H1 (cell line): ENCODE data around the gene DHDH. TPM values are rescaled to one million over a fixed set of nuclear protein-coding genes. Genes with fewer than 3 reads are reported as not detected.

Source experiments
- EGR1 ChIP-seq: IDR thresholded peaks from 2 replicates; pipeline ENCODE4 v1.6.1; 2011; ENCODE audit warnings: low read depth, low read length, borderline replicate concordance
- EZH2 ChIP-seq: fragments of 200-600 bp; sonication (generic); IDR thresholded peaks from 2 replicates; pipeline ENCODE4 v1.7.1; 2012; ENCODE audit warnings: low read depth, mild to moderate bottlenecking, moderate library complexity, low read length, inconsistent platforms; ENCODE audit not compliant: severe bottlenecking
- HDAC2 ChIP-seq, 2 experiments: fragments of 300-600 bp in 1 of 2; sonication (generic) in 1 of 2; IDR thresholded peaks; 2 replicates each; pipeline ENCODE4 v1.6.1; 2011 to 2012; ENCODE audit warnings: low read depth in 2 of 2, low read length in 2 of 2, mild to moderate bottlenecking in 2 of 2, moderate library complexity in 2 of 2, borderline replicate concordance in 1 of 2, inconsistent platforms in 1 of 2
- POLR2A ChIP-seq, 2 experiments: IDR thresholded peaks; 1 replicate in 1 of 2; 2 replicates in 1 of 2; pipeline ENCODE4 v1.6.1; 2011; ENCODE audit warnings: low read depth in 2 of 2, low read length in 2 of 2, mild to moderate bottlenecking in 2 of 2; ENCODE audit errors: control extremely low read depth in 1 of 2
- RBBP5 ChIP-seq: IDR thresholded peaks from 2 replicates; pipeline ENCODE4 v1.7.1; 2012; ENCODE audit warnings: low read depth, mild to moderate bottlenecking, inconsistent platforms, low read length, moderate library complexity, borderline replicate concordance
- polyA plus RNA-seq, 7 experiments: library from polyadenylated mRNA; depleted of rRNA in 3 of 7; stranded (reverse) in 5 of 7; unstranded in 2 of 7; fragments of >200 nt in 5 of 7; fragments of 200-250 nt in 2 of 7; gene quantifications; 1 replicate in 5 of 7; 2 replicates in 1 of 7; 4 replicates in 1 of 7; pipeline versions ENCODE4 v1.2.1 to v1.2.3, GENCODE V29; 2011 to 2013; ENCODE audit warnings: missing spikeins in 2 of 7, mixed read lengths in 2 of 7
- total RNA-seq: library from RNA; stranded (reverse); fragmentation: NEBNext Ultra II Directional; extraction: Animal tissue kit (Norgen Biotek cat#: 25700); gene quantifications from 2 replicates; pipeline ENCODE4 v1.2.1, GENCODE V29; 2021

The DHDH gene
- total and polyA plus RNA-seq, 2 of the 8 experiments (the other 6 are each of a cell fraction or from before 2014, with no cell fraction given), result 2.2 to 2.8 TPM

DNA sequence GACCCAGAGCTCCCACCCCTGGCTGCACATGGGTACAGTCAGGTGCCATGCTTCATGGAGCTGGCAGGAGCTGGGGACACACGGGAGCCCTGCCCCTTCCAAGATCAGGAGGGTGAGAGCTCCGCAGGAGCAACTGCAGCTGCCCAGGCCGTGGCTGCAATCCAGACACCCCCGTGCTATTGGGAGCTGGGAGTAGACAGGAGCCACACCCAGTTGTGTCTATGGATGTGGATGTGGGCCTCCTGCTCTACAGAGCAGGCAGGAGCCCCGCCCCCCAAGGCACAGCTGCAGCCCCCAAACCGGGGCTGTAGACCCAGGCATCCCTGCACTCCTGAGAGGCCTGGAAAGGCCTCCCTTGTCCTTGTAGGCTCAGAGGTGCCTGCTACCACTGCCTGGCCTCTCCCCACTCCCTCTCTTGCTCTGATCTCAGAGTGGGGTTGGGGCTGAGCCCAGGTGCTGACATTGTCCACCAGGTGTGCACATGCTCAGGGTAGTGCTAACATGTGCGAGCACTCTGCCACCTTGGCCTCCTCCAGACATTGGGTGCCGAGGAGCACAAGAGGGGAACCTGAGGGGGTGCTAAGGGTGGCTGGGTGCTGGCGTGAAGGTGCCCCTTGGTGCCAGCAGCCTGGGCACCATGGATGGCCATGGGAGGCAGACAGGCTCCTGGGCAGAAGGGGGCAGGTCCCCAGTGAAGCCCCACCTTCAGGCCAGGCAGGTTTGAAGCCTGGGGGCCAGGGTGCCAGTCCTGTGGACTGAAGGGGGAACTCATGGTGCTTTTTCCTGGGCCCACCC, 13.2 kb downstream of the DHDH start (continued):
- TF ChIP-seq EZH2 (no peak), EGR1 (no peak), RBBP5 (no peak), POLR2A (IDR thresholded peaks at IDR 0.05; ENCODE audit: control extremely low read depth in 1 of 2, low read depth in 2 of 2, low read length in 2 of 2) (no peak), HDAC2 (IDR thresholded peaks at IDR 0.05; ENCODE audit: borderline replicate concordance in 1 of 2, low read depth in 2 of 2, low read length in 2 of 2) (no peak)
- TF ChIP-seq, all 59 proteins: peak for 0
